ENCODE data around the gene AKT1. TPM values are rescaled to one million over a fixed set of nuclear protein-coding genes. Genes with fewer than 3 reads are reported as not detected.

The AKT1 gene
- total and polyA plus RNA-seq, 2 experiments from 2014 or later: 19.2 to 78.7 TPM

DNA sequence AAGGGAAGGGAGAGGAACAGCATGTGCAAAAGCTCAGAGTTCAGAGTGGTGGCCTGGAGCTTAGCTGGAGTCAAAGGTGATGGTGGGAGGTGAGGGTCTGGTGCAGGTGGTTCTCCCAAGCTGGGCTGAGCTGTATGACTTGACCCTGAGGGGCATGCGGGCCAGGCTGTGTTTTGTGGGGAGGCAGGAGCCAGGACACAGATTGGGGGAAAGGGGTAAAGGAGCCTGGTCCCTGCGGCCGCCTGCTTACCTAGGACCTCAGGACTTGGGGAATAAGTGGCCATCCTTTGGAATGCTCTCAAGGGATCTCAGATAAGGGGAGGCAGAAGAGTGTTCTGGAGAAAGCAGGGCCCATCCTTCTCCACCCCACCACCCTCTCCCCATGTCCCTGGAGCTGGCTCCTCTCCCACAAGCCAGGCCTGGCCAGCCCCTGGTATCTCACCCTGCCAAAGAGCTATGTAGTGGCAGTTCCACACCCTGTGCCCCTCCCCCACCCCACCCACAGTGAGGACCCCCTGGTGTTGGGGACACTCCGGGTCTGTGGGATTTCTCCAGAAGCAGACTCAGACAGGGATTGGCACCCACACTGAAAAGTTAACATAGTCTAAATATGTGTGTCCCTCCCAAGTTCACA lies 49.6 kb upstream of the AKT1 start:
- Histone ChIP-seq H3K4me3 (peak overlapping the region; percentile 71; the same call in 1 of the 2 replicates), H3K79me2 (replicated peaks; ENCODE audit: insufficient read depth) (no peaks in the 10 kb centered on the region), H3K27me3 (ENCODE audit: insufficient read depth) (peaks cover 37% of the 10 kb centered on the region), H3K4me1 (ENCODE audit: insufficient read depth) (peaks cover 9% of the 10 kb centered on the region; the same call in 1 of the 2 replicates), H3K27ac (ENCODE audit: low read depth) (no peak overlapping the region), H3K36me3 (ENCODE audit: insufficient read depth) (no peaks in the 10 kb centered on the region), H4K20me1 (replicated peaks; ENCODE audit: insufficient read depth) (no peaks in the 10 kb centered on the region), H2AFZ (no peak overlapping the region), H3K9me2 (ENCODE audit: insufficient read depth) (no peaks in the 10 kb centered on the region), H3F3A (replicated peaks; ENCODE audit: low read depth) (peaks cover 11% of the 10 kb centered on the region), H3K4me2 (peak overlapping the region; percentile 85; the same call in 1 of the 2 replicates)
- TF ChIP-seq ZNF114 (CRISPR knock-in tag; IDR thresholded peaks at IDR 0.05) (no peak), EZH2 (IDR thresholded peaks at IDR 0.05; ENCODE audit: low read depth, unreplicated experiment) (no peak), EZH2phosphoT487 (IDR thresholded peaks at IDR 0.05; ENCODE audit: unreplicated experiment) (no peak), CREB1 (CRISPR knock-in tag; IDR thresholded peaks at IDR 0.05; ENCODE audit: low read depth) (no peak), ZNF331 (CRISPR knock-in tag; IDR thresholded peaks at IDR 0.05; ENCODE audit: low read depth) (no peak), POLR2AphosphoS5 (IDR thresholded peaks at IDR 0.05; ENCODE audit: low read depth) (no peak), CTCF (conservative IDR thresholded peaks at IDR 0.05; ENCODE audit: low read depth in 2 of 2) (no peak), NANOG (IDR thresholded peaks at IDR 0.05; ENCODE audit: borderline replicate concordance) (no peak)
- TF ChIP-seq, protein P1, sequence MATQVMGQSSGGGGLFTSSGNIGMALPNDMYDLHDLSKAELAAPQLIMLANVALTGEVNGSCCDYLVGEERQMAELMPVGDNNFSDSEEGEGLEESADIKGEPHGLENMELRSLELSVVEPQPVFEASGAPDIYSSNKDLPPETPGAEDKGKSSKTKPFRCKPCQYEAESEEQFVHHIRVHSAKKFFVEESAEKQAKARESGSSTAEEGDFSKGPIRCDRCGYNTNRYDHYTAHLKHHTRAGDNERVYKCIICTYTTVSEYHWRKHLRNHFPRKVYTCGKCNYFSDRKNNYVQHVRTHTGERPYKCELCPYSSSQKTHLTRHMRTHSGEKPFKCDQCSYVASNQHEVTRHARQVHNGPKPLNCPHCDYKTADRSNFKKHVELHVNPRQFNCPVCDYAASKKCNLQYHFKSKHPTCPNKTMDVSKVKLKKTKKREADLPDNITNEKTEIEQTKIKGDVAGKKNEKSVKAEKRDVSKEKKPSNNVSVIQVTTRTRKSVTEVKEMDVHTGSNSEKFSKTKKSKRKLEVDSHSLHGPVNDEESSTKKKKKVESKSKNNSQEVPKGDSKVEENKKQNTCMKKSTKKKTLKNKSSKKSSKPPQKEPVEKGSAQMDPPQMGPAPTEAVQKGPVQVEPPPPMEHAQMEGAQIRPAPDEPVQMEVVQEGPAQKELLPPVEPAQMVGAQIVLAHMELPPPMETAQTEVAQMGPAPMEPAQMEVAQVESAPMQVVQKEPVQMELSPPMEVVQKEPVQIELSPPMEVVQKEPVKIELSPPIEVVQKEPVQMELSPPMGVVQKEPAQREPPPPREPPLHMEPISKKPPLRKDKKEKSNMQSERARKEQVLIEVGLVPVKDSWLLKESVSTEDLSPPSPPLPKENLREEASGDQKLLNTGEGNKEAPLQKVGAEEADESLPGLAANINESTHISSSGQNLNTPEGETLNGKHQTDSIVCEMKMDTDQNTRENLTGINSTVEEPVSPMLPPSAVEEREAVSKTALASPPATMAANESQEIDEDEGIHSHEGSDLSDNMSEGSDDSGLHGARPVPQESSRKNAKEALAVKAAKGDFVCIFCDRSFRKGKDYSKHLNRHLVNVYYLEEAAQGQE (IDR thresholded peaks at IDR 0.05; ENCODE audit: unreplicated experiment): no peak
- TF ChIP-seq, protein P2, sequence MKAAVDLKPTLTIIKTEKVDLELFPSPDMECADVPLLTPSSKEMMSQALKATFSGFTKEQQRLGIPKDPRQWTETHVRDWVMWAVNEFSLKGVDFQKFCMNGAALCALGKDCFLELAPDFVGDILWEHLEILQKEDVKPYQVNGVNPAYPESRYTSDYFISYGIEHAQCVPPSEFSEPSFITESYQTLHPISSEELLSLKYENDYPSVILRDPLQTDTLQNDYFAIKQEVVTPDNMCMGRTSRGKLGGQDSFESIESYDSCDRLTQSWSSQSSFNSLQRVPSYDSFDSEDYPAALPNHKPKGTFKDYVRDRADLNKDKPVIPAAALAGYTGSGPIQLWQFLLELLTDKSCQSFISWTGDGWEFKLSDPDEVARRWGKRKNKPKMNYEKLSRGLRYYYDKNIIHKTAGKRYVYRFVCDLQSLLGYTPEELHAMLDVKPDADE (IDR thresholded peaks at IDR 0.05): no peak
- Mint-ChIP-seq H3K4me3 (peak overlapping the region; percentile 79), H3K27ac (no peak overlapping the region), H3K27me3 (ENCODE audit: insufficient read depth, low read depth, poor library complexity) (peaks cover 35% of the 10 kb centered on the region), H3K9me3 (no peaks in the 10 kb centered on the region; the same call in 2 of the 3 replicates), H3K4me1 (peaks cover 12% of the 10 kb centered on the region; the same call in 2 of the 3 replicates), H3K36me3 (ENCODE audit: low read depth) (no peaks in the 10 kb centered on the region)
- ATAC-seq (no peak), DNase-seq (ENCODE audit: low spot score) (no peak)

Measured in GM23338 (cell line).